Measurements from ENCODE around the gene ESRP2.
A peak's percentile ranks its signal among the peaks of the same experiment; 100 is the strongest.

The ESRP2 gene

DNA sequence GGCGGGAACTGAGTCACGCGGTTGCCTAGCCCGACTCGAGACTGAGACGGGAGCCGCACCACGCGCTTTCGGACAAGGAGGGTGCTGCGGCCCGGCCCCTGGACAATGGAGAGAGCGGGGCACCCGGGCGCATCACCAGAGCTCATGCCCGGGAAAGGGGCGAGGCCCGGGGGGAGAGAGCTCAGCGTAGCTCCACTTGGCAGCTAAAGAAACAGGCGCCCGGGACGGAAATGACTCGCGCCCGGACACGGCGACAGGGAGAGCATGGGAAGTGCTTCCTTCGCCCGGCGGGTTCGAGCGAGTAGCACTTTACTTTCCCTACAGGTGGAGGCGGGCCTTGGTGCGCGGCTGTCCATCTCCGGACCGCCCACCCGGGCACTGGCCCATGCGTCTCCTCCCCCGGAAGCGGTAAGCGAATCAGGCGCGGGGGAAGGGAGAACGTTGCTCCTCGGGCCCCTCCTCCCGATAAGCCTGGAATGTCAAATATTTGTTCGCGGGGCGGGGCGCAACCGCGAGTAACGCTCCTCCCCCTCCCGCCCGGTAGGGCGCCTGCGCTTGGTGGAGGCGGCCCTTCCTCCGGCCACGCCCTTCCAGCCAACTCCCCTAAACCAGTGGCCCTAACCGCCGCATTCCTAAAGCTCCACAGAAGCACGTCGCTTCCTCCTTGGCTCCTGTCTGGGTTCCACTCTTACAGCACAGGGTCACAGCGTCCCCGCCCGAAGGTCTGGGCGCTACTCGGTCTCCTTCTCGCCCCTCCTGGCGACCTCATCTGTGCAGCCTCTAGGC lies 1.5 kb upstream of the ESRP2 start:
- DNase-seq (ENCODE audit: low read depth), result peak; percentile 86

DNA sequence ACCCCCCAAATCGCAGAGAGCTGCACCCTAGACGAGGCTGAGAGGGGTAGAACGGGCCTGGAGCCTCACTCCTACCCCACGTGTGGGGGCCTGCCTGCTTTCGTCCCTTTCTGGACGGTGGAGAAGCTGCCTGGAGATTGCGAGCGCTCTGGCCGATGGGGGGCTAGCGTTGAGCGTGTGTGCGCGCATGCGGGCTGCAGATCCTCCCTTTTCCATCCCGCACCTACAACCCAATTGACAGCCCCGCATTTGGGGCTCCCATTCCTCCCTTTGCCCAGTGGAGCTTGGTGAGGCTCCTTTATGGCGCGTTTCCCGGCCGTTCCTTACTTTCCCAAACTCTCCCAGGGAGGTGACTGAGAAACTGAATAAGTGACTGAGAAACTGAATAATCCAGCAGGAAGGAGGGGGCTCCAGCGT lies 907 bp upstream of the ESRP2 start:
- no peak for DNase-seq (ENCODE audit: low read depth)

DNA sequence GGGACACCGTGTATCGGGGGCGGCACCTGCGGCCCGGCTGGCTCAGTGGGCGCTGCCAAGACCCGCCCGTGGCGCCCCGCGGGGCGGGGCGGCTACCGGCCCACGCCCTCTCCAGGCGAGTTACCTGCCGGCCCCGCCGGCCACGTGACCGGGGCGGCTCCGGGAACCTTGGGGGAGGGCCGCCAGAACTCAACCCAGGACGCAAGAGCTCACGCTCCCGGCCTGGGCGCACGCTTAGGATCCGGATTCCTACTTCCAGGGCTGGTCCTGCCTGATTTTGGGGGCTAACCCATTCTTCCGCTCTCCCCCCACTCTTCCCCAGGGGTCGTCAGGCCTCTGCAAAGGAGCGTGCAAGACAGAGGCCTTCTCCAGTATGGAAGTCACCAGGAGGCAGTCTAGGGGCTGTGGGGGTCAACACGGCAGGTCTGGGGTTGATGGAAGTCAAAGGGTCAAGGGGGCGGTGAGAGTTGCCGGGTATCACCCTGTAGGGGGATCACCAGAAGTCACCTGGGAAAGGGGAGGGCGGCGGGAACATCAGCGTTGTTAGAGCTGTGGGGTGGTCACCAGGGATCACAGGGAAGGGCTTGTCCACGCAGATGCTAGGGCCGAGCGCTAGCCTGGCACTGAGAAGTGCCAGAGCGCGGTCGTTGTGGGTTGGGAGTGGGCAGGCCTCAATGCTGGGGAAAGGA lies 354 bp upstream of the ESRP2 start:
- peak; percentile 34 for DNase-seq (ENCODE audit: low read depth)

DNA sequence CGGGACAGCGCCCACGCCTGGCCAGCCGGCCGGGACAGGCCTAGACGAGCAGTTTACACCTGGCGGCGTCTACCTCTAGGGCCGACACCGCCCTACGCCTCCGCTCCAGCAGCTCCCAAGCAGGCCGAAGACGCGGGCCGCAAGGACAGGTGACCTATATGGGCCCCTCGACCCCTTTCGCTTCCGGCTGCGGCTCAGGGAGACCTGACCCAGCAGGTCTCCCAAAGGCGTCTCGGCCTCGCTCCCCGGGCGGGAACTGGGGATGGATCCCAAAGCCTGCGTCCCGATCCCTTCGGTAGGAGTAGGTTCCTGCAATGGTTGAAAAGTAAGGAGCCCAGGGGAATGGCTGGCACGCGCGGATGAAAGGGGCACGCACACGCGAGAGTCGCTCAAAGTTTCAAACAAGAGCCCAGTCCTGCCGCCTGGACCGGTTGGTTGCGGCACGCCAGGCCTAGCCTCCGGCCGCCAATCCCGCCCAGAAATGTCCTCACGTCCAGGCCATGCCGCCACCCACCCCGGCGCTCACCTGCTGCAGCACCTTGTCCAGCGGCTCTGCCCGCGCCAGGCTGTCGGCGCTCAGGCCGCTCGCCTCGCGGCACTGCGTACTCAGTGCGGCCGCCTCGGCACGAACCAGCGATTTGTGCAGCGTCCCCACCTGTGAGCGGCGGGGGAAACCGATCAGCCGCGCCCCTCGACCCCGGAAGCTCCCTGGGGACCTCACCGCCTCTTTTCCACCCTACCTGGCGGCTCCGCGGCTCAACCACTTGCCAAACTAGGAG lies 630 bp downstream of the ESRP2 start:
- no peak for DNase-seq (ENCODE audit: low read depth)

DNA sequence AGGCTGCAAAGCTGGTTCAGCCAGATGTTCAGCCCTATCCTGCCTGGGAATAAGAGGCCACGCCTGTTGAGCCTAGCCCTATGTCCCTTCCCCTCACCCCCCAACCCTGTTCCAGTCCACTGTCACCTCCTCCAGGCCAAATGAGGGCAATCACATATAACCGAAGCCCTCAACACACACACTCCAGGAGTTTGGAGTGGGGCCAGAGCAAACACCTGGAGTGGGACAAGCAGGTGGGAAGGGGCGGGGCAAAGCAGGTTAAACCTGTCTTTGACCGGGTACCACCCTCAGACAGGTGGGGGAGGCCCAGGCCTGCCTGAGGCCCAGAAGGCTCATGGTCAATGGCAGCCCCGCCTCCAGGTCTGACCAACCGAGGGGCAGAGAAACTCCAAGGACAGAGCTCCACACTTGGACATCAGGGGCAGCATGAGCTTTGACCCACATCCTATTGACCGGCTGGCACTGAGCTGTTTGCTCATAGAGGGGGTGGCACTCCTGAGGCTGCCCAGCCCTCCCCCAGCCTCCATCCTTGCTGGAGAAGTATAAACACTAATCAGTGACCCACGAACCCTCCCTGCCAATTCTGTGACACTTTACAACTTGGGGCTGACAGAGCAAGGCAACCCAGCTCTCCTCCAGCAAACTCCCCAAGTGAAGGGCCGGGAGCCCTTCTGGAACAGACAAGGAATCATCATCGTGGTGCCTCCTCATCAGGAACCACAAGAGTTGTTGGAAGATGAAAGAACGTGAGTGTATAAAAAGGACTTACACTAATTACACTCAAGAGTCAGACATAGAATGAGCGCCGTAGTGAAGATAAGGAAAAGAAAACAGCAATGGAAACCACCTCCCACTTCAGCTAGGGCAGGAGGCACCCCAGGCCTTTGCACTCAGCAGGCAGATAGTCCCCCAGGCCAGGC lies 1.5 kb downstream of the ESRP2 start:
- no peak for DNase-seq (ENCODE audit: low read depth)

DNA sequence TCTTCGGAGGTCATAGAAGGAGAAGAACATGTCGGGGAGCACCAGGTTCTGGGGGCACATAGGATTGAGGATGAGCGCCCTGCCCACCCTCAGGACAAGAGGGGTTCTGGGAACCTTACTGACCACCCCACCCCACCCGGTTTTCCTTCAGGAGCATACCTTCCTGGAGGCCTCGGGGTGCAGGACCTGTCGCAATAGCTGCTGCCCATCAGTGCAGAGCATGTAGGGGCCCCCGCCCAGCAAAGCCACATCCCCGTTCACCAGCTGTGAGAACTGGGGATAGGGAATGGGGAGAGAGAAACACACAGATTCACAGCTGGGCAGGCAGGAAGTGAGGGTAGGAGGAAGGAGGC lies 2.1 kb downstream of the ESRP2 start:
- DNase-seq (ENCODE audit: low read depth), result no peak

DNA sequence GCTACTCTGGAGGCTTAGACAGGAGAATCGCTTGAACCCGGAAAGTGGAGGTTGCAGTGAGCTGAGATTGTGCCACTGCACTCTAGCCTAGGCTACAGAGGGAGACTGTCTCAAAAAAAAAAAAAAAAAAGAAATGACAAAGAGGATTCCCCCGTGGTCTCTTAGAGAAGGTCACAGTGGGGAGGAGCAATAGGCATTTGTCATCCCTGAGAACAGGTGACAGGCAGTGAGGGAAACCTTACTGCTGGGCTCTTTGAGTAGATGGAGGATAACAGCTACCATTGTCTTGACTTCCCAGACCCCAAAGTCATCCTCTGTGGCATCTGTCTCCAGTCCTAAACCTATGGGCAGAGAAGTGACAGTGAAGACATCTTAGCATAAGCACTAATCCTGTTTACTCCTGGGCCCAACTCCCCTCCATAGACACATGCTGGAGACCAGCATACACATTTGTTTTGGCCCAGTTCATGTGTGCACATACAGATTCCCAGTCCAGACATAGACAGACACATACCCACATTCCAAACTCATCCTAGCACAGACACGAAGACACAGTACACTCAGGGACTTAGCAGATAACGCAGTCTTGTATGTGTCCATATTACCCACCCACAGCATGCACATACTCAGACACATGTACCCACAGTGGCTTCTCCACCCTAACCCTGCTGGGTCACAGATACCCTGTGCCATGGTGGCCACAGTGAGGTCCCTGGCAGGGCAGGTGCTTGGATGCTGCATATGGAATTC lies 2.7 kb downstream of the ESRP2 start:
- DNase-seq (ENCODE audit: low read depth), result no peak

DNA sequence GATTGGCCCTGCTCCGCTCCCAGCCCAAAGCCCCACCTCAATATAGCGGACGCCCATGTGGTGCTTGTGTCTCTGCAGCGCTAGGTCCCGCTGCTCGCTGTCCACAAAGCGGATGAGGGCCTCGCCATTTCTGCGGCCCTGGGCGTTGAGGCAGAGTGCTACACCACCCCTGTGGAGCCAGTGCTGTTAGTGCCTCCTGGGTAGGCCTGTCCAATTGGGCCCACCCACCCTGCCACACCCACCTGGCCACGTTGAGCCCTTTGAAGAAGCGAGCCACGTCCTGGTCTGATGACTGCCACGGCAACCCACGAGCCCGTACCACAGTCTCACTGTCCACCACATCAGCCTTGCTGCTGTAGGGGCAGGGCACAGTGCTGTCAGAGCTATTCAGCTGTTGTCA lies 3.6 kb downstream of the ESRP2 start:
- no peak for DNase-seq (ENCODE audit: low read depth)

DNA sequence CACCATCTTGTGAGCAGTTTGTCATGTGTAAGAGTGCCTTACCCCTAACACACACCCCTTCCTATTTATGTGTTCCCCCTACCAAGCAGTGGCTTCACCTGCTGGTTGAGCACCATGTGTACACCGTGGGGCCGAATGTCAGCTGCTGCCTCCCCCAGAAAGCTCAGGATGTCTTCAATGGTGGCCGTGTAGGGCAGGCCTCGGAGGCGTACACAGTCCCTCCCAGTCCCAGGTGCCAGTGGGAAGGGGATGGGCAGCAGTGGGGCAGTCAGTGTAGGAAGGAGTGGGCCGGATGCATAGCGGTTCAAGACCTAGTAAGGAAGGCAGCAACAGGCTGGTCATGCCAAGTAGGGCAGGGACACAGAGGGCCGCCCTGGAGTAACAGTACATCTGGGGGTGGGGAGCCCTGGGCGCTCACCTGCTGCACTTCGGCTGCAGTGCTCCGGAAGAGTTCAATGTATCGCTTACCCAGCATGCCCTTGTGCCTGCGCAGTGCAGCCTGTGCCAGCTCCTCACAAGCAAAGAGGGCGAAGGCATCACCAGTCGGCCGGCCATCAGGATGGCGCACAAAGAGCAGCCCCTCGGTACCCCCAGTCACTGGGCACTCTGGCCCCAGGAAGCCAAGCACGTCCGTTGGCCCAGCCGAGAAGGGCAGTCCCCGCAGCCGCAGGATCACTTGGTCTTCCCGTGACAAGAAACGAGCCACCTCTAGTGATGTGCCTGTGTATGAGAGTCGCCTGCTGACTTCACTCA lies 4.4 kb downstream of the ESRP2 start:
- no peak for DNase-seq (ENCODE audit: low read depth)

DNA sequence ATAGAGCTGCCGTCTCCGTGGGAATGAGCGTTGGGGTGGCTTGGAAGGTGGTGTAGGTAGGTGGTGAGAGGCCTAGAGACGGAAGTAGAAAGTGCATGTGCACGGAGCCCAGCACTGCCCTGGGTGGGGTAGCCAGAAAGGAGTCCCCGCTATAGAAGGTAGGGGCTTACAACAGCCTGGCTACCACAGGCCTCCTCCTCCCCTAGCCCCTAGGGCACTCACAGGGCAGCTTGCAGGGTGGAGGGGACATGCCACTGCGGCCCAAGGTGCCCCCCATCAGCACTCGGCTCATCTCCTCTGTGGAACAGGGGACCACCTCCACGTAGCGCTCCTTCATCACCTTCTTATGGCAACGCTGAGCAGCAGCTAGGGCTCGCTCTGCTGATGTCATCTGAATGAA lies 5.0 kb downstream of the ESRP2 start:
- no peak for DNase-seq (ENCODE audit: low read depth)

DNA sequence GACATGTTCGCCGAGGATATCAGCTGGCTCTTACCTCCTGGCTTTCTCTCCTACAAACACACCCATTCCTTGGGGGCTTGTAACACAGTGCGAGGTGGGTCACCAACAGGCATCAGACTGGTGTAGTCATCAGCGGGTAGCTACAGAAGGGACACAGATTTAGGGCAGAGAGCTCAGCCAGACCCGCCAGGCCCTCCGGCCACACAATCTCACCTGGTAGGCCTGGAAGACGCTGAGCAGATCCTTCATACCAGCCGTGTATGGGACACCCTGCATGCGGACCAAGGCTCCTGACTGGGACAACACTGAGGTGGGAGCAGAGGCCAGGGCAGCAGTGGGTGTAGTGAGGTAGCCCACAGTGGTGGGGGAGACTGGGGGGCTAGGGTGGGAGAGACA lies 5.8 kb downstream of the ESRP2 start:
- no peak for DNase-seq (ENCODE audit: low read depth)

DNA sequence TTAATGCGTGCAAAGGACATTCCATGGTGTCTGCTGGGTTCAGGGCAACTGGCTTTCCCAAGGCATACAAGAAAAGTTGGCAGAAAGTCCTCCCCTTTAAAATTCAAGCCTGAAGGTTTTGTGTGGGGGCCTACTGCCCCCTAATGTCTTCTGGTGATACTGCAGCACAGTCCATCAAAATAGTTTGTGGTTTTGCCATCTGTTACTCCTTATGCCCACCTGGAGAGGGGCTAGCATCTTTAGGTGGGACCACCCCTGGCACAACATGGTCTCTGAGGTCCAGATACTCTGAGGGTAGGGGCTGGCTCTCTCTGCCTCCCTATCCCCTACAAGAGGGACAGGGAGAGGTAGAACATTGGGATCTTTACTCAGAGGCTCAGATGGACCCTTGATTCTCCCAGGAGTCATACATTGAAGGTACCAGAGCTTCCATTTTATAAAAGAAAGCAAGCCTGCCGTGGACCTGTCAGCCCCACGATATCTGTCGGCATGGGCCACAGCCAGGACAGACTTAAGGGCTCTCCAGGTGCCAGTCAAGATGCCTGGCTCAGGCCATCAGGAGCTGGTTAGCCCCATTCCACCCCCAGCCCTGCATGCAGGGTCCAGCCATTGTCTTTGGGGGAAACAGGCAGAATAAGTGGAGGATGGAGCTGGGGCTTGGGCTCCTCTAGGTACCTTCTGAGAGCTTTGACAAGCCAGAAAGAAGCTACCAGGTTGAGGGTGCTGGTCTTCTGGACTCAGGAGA lies 6.3 kb downstream of the ESRP2 start:
- no peak for DNase-seq (ENCODE audit: low read depth)

DNA sequence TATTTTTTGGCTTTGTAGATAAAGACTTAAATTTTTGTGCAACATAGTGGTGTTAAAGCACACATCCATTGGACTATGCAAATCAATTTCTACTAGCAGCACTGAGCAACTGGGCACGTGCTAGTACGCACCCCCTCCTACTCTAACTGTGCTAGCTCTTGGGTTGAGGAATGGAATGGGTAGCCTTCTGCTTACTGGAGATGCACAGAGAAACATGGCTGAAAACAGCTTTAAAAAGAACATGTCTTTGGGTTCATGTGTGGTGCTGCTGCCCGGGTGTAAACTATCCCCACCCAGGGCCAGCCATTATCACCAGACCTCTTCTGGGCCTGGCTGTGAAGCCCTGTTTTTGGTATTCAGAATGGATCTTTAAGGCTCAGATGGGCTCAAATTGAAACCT lies 7.3 kb downstream of the ESRP2 start:
- no peak for DNase-seq (ENCODE audit: low read depth)

DNA sequence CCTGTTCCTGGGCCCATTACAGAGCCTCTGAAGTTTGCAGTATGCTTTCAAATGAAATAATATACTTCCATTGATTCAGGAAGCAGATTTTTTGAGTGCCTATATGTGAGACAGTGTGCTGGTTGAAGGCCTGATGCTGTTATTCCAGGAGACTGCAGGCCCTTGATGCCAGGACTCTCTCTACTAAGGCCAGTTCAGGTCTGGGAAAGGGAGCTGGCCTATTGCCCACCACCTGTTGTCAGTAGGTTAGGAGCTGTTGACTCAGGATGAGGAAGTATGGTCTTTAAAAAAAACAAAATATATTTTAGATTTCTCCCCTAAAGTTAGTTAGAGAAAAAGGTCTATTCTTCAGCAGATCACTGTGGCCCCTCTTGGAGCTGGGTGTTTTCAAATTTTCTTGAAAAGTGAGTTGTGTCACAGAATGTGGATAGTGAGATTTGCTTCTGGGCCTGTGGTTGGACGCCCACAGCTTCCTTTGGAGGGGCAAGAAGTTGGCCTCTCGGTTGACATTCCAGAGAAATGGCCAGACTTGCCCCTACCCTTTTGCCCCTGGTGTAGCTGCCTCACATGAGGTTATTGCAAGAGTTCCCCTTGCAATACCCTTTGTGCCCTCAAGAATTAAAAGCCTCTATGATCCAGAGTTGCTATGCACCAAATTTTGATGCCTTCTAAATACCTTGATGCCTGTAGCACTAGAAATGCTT lies 7.9 kb downstream of the ESRP2 start:
- no peak for DNase-seq (ENCODE audit: low read depth)

DNA sequence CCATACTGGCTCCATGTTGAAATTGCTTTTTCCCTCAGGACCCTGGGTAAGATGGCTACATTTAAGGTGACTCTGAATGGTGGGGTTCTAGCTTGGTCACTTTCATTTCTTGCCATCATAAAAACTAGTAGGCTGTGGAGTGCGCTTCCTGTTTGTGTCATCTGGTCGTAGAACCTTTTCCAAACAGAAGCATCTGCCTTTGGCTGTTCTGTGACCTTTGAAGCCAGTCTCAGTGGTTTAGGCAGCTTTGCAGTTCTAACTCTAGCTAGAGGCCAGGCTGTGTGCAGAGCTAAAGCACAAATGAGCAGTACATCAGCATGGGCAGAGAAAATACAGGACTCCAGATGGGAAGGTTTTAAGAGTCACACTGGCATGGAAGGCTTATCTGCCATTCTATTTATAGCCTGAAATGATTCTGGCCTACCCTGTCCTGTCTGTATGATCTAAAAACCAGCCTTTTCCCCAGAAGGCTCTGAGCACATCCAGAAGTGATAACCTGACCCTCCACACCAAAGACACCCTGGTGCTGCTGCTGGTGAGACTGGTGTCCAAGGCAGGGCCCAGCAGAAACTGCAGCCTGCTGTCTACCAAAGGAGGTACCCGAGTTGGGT lies 8.6 kb downstream of the ESRP2 start:
- DNase-seq (ENCODE audit: low read depth), result no peak

DNA sequence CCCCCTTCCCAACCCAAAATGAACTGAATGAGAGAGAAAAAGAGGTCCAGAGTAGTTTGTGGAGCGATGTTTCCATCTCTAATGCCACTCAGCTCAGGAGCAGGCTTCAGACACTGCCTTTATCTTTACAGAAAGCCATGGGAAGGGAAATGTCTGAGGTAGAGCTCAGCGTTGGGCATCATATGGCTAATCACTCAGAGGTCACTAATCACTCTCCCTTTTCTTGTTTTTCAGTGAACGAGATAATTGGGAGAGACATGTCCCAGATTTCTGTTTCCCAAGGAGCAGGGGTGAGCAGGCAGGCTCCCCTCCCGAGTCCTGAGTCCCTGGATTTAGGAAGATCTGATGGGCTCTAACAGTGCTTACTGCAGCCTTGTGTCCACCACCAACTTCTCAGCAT lies 9.8 kb downstream of the ESRP2 start:
- no peak for DNase-seq (ENCODE audit: low read depth)

DNA sequence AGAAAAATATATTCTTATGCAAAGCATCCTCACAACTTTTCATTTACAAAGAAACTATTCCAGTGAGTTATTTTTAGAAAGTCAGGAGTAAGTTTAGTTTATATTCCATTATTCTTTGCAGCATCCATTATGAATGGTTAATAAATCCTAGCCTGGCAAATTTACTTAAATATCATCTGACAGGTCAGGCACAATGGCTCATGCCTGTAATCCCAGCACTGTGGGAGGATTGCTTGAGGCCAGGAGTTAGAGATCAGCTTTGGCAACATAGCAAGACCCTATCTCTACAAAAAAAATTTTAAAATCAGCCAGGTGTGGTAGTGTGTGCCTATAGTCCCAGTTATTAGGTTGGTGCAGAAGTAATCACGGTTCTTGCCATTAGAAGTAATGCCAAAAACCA lies 12.9 kb downstream of the ESRP2 start:
- no peak for DNase-seq (ENCODE audit: low read depth)

DNA sequence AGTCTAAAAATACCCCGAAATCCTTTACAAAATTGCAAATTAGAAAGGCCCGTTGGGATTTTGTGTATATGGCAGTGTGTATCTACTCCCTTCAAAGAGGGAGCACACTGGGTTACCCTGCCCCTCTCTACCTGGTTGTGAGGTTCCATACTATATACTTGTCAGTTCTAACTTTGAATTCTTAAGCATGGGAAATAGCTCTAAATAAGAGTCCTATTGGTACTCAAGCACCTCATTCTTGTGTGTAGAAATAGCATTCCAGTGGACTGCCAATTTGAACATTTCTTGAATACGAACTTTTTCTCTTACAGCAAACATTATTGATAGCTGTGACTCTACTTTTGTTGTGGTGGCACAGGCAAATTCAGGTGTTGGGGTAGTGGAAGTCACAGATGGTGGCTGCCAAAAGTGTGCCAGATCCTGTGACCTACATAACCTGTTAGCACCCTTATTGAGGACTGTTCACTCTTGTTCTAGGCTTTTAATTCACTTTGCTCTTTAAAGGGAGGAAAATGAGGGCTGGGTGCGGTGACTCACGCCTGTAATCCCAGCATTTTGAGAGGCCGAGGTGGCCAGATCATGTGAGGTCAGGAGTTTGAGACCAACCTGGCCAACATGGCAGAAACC lies 16.1 kb downstream of the ESRP2 start:
- no peak for DNase-seq (ENCODE audit: low read depth)

All from stimulated activated CD8-positive, alpha-beta memory T cell treated with anti-CD3 and anti-CD28 coated beads, Interleukin-4, amount 100 ng/mL, for 24 hours (primary cell).